H9 (cell line): Measurements from ENCODE around the gene AMIGO3. TPM values are rescaled to one million over a fixed set of nuclear protein-coding genes. Genes with fewer than 3 reads are reported as not detected.

Experiments
- DNase-seq: peaks from one replicate; pipeline ENCODE4 v3.0.0-alpha.2; 2017
- H2AFZ ChIP-seq: one replicate; pipeline ENCODE4 v1.6.1; 2013; ENCODE audit warnings: mild to moderate bottlenecking, low read length, control low read depth, moderate library complexity
- H2AK5ac ChIP-seq: 2 replicates; pipeline ENCODE4 v1.6.1; 2013; ENCODE audit warnings: low read length, control low read depth, mixed read lengths; ENCODE audit not compliant: insufficient read length
- H2BK120ac ChIP-seq: one replicate; pipeline ENCODE4 v1.6.1; 2013; ENCODE audit warnings: low read depth, mild to moderate bottlenecking, low read length, control low read depth, inconsistent platforms; ENCODE audit not compliant: poor library complexity, severe bottlenecking
- H2BK12ac ChIP-seq: 2 replicates; pipeline ENCODE4 v1.6.1; 2013; ENCODE audit warnings: low read length, control low read depth, mixed read lengths, low read depth; ENCODE audit not compliant: insufficient read length
- H2BK15ac ChIP-seq: 2 replicates; pipeline ENCODE4 v1.6.1; 2013; ENCODE audit warnings: low read depth, low read length, control low read depth
- H2BK20ac ChIP-seq: one replicate; pipeline ENCODE4 v1.6.1; 2013; ENCODE audit warnings: low read depth, mild to moderate bottlenecking, low read length, control low read depth, inconsistent platforms; ENCODE audit not compliant: poor library complexity, severe bottlenecking
- H2BK5ac ChIP-seq: 2 replicates; pipeline ENCODE4 v1.6.1; 2013; ENCODE audit warnings: low read length, control low read depth, mixed read lengths; ENCODE audit not compliant: insufficient read length
- H3K14ac ChIP-seq: 2 replicates; pipeline ENCODE4 v1.6.1; 2013; ENCODE audit warnings: low read length, control low read depth; ENCODE audit not compliant: insufficient read depth
- H3K18ac ChIP-seq: 2 replicates; pipeline ENCODE4 v1.6.1; 2013; ENCODE audit warnings: low read depth, mild to moderate bottlenecking, mixed read lengths, low read length, control low read depth; ENCODE audit not compliant: insufficient read length
- H3K23ac ChIP-seq: 2 replicates; pipeline ENCODE4 v1.6.1; 2013; ENCODE audit warnings: low read length, control low read depth, mixed read lengths, low read depth; ENCODE audit not compliant: insufficient read length
- H3K23me2 ChIP-seq: 2 replicates; pipeline ENCODE4 v1.6.1; 2013; ENCODE audit warnings: low read depth, mild to moderate bottlenecking, mixed read lengths, low read length, control low read depth; ENCODE audit not compliant: insufficient read length, poor library complexity, severe bottlenecking
- H3K27ac ChIP-seq: 2 replicates; pipeline ENCODE4 v1.5.1; 2013; ENCODE audit warnings: low read length, control low read depth, mixed read lengths, low read depth; ENCODE audit not compliant: insufficient read length
- H3K27me3 ChIP-seq: 2 replicates; pipeline ENCODE4 v1.6.1; 2013; ENCODE audit warnings: low read length, control low read depth, inconsistent platforms; ENCODE audit not compliant: insufficient read depth
- H3K4ac ChIP-seq: 2 replicates; pipeline ENCODE4 v1.6.1; 2013; ENCODE audit warnings: low read depth, mild to moderate bottlenecking, control low read depth, inconsistent platforms, low read length, moderate library complexity
- H3K4me1 ChIP-seq: 2 replicates; pipeline ENCODE4 v1.6.1; 2013; ENCODE audit warnings: low read length, control low read depth, inconsistent platforms; ENCODE audit not compliant: insufficient read depth
- H3K4me2 ChIP-seq: 2 replicates; pipeline ENCODE4 v1.6.1; 2013; ENCODE audit warnings: low read length, control low read depth, mixed read lengths; ENCODE audit not compliant: insufficient read length, insufficient read depth
- H3K56ac ChIP-seq: 2 replicates; pipeline ENCODE4 v1.6.1; 2013; ENCODE audit warnings: low read depth, mild to moderate bottlenecking, mixed read lengths, low read length, control low read depth; ENCODE audit not compliant: insufficient read length
- H3K79me1 ChIP-seq: 2 replicates; pipeline ENCODE4 v1.6.1; 2013; ENCODE audit warnings: low read depth, mild to moderate bottlenecking, moderate library complexity, low read length, control low read depth, inconsistent platforms; ENCODE audit not compliant: insufficient read depth, poor library complexity, severe bottlenecking
- H3K79me2 ChIP-seq: 2 replicates; pipeline ENCODE4 v1.6.1; 2013; ENCODE audit warnings: low read length, control low read depth, inconsistent platforms; ENCODE audit not compliant: insufficient read depth
- H3K9ac ChIP-seq: 2 replicates; pipeline ENCODE4 v1.6.1; 2013; ENCODE audit warnings: low read length, control low read depth, mixed read lengths; ENCODE audit not compliant: insufficient read length; ENCODE audit errors: extremely low read depth
- H3K9me3 ChIP-seq: one replicate; pipeline ENCODE4 v1.6.1; 2013; ENCODE audit warnings: low read depth, low read length, inconsistent platforms; ENCODE audit not compliant: control insufficient read depth
- H3T11ph ChIP-seq: one replicate; pipeline ENCODE4 v1.6.1; 2013; ENCODE audit warnings: mild to moderate bottlenecking, low read length, control low read depth, inconsistent platforms
- H4K20me1 ChIP-seq: one replicate; pipeline ENCODE4 v1.6.1; 2013; ENCODE audit not compliant: control insufficient read depth, insufficient read length, insufficient read depth
- H4K5ac ChIP-seq: 2 replicates; pipeline ENCODE4 v1.6.1; 2013; ENCODE audit warnings: low read depth, mild to moderate bottlenecking, mixed read lengths, low read length, control low read depth; ENCODE audit not compliant: insufficient read length
- H4K8ac ChIP-seq: replicated peaks from 2 replicates; pipeline ENCODE4 v1.6.1; 2013; ENCODE audit warnings: low read length, control low read depth, mixed read lengths, low read depth; ENCODE audit not compliant: insufficient read length
- H4K91ac ChIP-seq: 2 replicates; pipeline ENCODE4 v1.6.1; 2013; ENCODE audit warnings: low read depth, mild to moderate bottlenecking, moderate library complexity, mixed read lengths, low read length, control low read depth; ENCODE audit not compliant: insufficient read length
- H3K27ac Mint-ChIP-seq, 3 experiments: 2 replicates in 2 of 3; 3 replicates in 1 of 3; pipeline ENCODE4 v1.8.0; 2020 to 2021; ENCODE audit warnings: mixed read lengths in 3 of 3, mild to moderate bottlenecking in 1 of 3, moderate library complexity in 1 of 3
- H3K27me3 Mint-ChIP-seq: 2 replicates; pipeline ENCODE4 v1.8.0; 2021; ENCODE audit warnings: low read depth, mild to moderate bottlenecking, moderate library complexity, mixed read lengths
- H3K36me3 Mint-ChIP-seq, 3 experiments: 2 replicates in 2 of 3; 3 replicates in 1 of 3; pipeline ENCODE4 v1.8.0; 2020 to 2021; ENCODE audit warnings: low read depth in 3 of 3, mixed read lengths in 3 of 3; ENCODE audit not compliant: insufficient read depth in 1 of 3
- H3K4me1 Mint-ChIP-seq, 2 experiments: 2 replicates each; pipeline ENCODE4 v1.8.0; 2020; ENCODE audit warnings: mixed read lengths in 2 of 2
- H3K4me3 Mint-ChIP-seq, 2 experiments: 2 replicates in 1 of 2; 3 replicates in 1 of 2; pipeline ENCODE4 v1.8.0; 2020 to 2021; ENCODE audit warnings: mild to moderate bottlenecking in 2 of 2, mixed read lengths in 2 of 2, moderate library complexity in 1 of 2
- H3K9me3 Mint-ChIP-seq, 2 experiments: 2 replicates in 1 of 2; 3 replicates in 1 of 2; pipeline ENCODE4 v1.8.0; 2020; ENCODE audit warnings: mild to moderate bottlenecking in 2 of 2, mixed read lengths in 2 of 2, moderate library complexity in 1 of 2
- WGBS: extraction: QIAGEN DNeasy Blood & Tissue Kit; methylation state at CpG from one replicate; pipeline ENCODE4 v1.1.7; 2013; ENCODE audit warnings: missing lambda C conversion rate, low lambda C conversion rate, mixed read lengths; ENCODE audit not compliant: insufficient read length; ENCODE audit errors: extremely low coverage; 5-methylcytosine and 5-hydroxymethylcytosine counted together
- total RNA-seq: library from RNA; stranded (reverse); gene quantifications from 2 replicates; pipeline ENCODE4 v1.2.1, GENCODE V29; 2021
- TF ChIP-seq, protein P1 (sequence below): fragments of 200-600 bp; sonication (generic); conservative IDR thresholded peaks from 3 replicates; pipeline ENCODE4 v1.8.0; 2021; ENCODE audit warnings: antibody characterized with exemption, mild to moderate bottlenecking

Gene AMIGO3
- total RNA-seq, 1 experiment from 2014 or later, result 3.8 TPM

DNA sequence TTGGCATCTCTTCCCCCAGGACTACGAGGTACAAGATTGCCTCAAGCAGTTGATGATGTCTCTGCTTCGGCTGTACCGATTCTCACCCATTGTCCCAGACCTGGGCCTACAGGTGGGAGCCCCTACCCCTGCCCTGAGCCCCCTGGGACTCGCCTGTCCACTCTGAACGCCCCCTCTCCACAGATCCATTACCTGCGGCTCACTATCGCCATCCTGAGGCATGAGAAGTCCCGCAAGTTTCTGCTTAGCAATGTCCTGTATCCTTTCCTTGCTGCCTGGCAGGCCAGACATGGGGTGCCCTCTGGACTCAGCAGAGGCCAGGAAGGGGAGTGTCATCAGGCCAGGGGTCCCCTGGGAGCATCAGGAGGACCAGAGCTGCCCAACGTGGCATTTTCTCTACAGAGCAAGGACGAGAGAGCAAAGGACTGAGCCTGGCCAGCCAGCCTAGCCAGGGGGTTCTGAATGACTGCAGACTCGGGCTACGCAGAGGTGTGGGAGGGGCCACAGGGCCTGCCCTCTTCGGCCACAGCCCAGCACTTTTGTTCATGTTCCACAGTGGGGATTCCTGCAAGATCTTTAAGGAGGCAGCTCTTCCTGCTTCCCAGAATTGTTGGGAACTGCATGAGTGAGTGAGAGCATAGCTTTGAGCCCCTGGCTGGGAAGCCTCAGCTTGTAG is 18.9 kb downstream of the AMIGO3 start:
- Histone ChIP-seq H2BK12ac (no peak overlapping the region), H3K79me2 (no peaks in the 10 kb centered on the region), H2BK5ac (no peak overlapping the region), H3K14ac (no peak overlapping the region), H3K4ac (no peak overlapping the region), H3K56ac (no peak overlapping the region), H3K23ac (no peak overlapping the region), H3K4me2 (no peak overlapping the region), H3K23me2 (no peaks in the 10 kb centered on the region), H4K5ac (no peak overlapping the region), H2AK5ac (no peak overlapping the region), H3K9me3 (no peaks in the 10 kb centered on the region), H3K18ac (no peak overlapping the region), H2BK120ac (no peak overlapping the region), H4K20me1 (no peaks in the 10 kb centered on the region), H3K9ac (no peak overlapping the region), H4K8ac (no peak overlapping the region), H2AFZ (no peak overlapping the region), H3K27ac (no peak overlapping the region), H4K91ac (no peak overlapping the region), H3T11ph (no peak overlapping the region), H3K79me1 (no peaks in the 10 kb centered on the region), H3K27me3 (no peaks in the 10 kb centered on the region), H2BK20ac (no peak overlapping the region), H3K4me1 (no peaks in the 10 kb centered on the region), H2BK15ac (no peak overlapping the region)
- no CpG with 5 or more reads among the region's 13 CpGs for WGBS
- TF ChIP-seq, protein P1, sequence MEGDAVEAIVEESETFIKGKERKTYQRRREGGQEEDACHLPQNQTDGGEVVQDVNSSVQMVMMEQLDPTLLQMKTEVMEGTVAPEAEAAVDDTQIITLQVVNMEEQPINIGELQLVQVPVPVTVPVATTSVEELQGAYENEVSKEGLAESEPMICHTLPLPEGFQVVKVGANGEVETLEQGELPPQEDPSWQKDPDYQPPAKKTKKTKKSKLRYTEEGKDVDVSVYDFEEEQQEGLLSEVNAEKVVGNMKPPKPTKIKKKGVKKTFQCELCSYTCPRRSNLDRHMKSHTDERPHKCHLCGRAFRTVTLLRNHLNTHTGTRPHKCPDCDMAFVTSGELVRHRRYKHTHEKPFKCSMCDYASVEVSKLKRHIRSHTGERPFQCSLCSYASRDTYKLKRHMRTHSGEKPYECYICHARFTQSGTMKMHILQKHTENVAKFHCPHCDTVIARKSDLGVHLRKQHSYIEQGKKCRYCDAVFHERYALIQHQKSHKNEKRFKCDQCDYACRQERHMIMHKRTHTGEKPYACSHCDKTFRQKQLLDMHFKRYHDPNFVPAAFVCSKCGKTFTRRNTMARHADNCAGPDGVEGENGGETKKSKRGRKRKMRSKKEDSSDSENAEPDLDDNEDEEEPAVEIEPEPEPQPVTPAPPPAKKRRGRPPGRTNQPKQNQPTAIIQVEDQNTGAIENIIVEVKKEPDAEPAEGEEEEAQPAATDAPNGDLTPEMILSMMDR, result peak; percentile 57
- Mint-ChIP-seq H3K36me3 (peaks cover 6 to 13% (median 9%) of the 10 kb centered on the region in 3 experiments; a peak in 6 of 7 replicates), H3K27ac (peak overlapping the region in 2 of 3 experiments; percentile 58 to 80; a peak in 2 of 7 replicates), H3K9me3 (no peaks in the 10 kb centered on the region), H3K4me1 (peaks cover 11 to 21% of the 10 kb centered on the region in 2 experiments), H3K27me3 (no peaks in the 10 kb centered on the region), H3K4me3 (0 out of 5 replicates have a peak overlapping the region, but pooled peaks of 1 of the 2 experiments have one; percentile 9)
- peak; percentile 57 for DNase-seq
